ENCODE data around the gene DNMT1.

DNA sequence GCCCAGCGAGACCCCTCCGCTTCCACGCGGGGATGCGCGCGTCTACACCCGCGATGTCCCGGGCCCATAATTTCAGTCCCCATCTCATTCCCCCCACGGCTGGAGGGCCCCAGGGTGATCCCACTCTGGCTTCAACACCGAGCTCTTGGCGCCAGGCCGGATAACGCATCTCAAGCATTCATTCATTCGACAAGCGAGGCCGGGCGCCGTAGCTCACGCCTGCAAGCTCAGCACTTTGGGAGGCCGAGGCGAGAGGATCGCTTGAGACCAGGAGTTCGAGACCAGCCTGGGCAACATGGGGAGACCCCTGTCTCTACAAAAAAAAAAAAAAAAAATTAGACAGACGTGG is 98.2 kb downstream of the DNMT1 start:
- TF ChIP-seq, protein P1, sequence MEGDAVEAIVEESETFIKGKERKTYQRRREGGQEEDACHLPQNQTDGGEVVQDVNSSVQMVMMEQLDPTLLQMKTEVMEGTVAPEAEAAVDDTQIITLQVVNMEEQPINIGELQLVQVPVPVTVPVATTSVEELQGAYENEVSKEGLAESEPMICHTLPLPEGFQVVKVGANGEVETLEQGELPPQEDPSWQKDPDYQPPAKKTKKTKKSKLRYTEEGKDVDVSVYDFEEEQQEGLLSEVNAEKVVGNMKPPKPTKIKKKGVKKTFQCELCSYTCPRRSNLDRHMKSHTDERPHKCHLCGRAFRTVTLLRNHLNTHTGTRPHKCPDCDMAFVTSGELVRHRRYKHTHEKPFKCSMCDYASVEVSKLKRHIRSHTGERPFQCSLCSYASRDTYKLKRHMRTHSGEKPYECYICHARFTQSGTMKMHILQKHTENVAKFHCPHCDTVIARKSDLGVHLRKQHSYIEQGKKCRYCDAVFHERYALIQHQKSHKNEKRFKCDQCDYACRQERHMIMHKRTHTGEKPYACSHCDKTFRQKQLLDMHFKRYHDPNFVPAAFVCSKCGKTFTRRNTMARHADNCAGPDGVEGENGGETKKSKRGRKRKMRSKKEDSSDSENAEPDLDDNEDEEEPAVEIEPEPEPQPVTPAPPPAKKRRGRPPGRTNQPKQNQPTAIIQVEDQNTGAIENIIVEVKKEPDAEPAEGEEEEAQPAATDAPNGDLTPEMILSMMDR (IDR thresholded peaks at IDR 0.05) = no peak
- no peak for TF ChIP-seq POLR2A (IDR thresholded peaks at IDR 0.05)

Data from testis (tissue), 2 donors.